GM23248 (cell line): Measurements from ENCODE around the gene GPR160.

ENCODE experiments used
- EZH2 ChIP-seq: fragments of 200-600 bp; sonication (generic); IDR thresholded peaks from 2 replicates; pipeline ENCODE4 v1.6.1; 2018; ENCODE audit warnings: antibody characterized with exemption, mild to moderate bottlenecking; ENCODE audit not compliant: insufficient read depth, poor library complexity, severe bottlenecking
- EZH2phosphoT487 ChIP-seq: fragments of 200-600 bp; sonication (generic); IDR thresholded peaks from 2 replicates; pipeline ENCODE4 v1.6.1; 2018; ENCODE audit warnings: antibody characterized with exemption, moderate library complexity, mild to moderate bottlenecking, low read depth; ENCODE audit not compliant: insufficient read depth

- TF ChIP-seq EZH2 (no peak), EZH2phosphoT487 (no peak)
These were observed 39.1 kb upstream of the GPR160 start for GRCh38 chr3:169998668-169999131.
